ENCODE measurements around the gene BDNF. TPM values are rescaled to one million over a fixed set of nuclear protein-coding genes. Genes with fewer than 3 reads are reported as not detected.

BDNF gene
- total and polyA plus RNA-seq, 3 donors from 2014 or later: 0.62 to 1.1 (median 0.87) TPM

- H3K27ac ChIP-seq: no peak overlapping the region
- 92 to 93% methylated on average over 9 of the region's 9 CpGs for whole genome bisulfite sequencing, 2 donors
- H3K4me1 ChIP-seq: no peaks in the 10 kb centered on the region
- intact Hi-C loops (cut with DNase I; ENCODE audit: low total_unique reads): no loop called here
- H3K27me3 ChIP-seq: no peaks in the 10 kb centered on the region
- no peak overlapping the region for H3K4me3 ChIP-seq
- no peak for DNase-seq
- no peak for TF ChIP-seq POLR2A (IDR thresholded peaks at IDR 0.05)
- TF ChIP-seq, protein P1, sequence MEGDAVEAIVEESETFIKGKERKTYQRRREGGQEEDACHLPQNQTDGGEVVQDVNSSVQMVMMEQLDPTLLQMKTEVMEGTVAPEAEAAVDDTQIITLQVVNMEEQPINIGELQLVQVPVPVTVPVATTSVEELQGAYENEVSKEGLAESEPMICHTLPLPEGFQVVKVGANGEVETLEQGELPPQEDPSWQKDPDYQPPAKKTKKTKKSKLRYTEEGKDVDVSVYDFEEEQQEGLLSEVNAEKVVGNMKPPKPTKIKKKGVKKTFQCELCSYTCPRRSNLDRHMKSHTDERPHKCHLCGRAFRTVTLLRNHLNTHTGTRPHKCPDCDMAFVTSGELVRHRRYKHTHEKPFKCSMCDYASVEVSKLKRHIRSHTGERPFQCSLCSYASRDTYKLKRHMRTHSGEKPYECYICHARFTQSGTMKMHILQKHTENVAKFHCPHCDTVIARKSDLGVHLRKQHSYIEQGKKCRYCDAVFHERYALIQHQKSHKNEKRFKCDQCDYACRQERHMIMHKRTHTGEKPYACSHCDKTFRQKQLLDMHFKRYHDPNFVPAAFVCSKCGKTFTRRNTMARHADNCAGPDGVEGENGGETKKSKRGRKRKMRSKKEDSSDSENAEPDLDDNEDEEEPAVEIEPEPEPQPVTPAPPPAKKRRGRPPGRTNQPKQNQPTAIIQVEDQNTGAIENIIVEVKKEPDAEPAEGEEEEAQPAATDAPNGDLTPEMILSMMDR (IDR thresholded peaks at IDR 0.05): no peak
- no peaks in the 10 kb centered on the region for H3K36me3 ChIP-seq (ENCODE audit: low read depth, missing control alignments)
- H3K9me3 ChIP-seq: no peaks in the 10 kb centered on the region
Measured at GRCh38 chr11:27612932-27613880, 87.0 kb downstream of the BDNF start.

DNA sequence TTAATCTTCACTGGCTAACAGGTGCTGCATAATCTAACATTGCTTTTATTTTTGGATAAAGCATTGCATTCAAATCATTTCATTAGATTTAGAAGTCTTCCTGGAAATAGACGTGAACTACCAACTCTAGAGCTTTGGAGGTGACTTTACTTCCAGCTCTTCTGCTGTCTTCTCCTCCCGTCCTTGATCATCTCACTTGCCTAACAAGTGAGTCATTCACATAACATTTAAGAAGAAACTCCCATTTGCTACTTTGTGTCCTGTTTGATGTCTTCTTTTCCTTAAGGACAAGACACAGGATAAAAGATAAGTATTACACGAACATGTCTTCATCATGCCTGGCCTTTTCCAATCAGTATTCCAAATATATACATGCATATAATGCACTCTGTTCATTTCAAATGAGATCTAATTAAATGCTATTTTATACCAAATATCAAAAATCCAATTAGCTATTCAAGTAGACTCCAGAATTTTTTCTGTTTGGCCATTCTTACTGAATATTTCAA is 88.3 kb downstream of the BDNF start:
- H3K4me3 ChIP-seq: no peak overlapping the region
- H3K9me3 ChIP-seq: no peaks in the 10 kb centered on the region
- DNase-seq: no peak
- 63 to 78% methylated on average over 3 of the region's 3 CpGs for WGBS, 2 donors
- no peaks in the 10 kb centered on the region for H3K36me3 ChIP-seq (ENCODE audit: low read depth, missing control alignments)
- no peak for TF ChIP-seq POLR2A (IDR thresholded peaks at IDR 0.05)
- TF ChIP-seq, protein P1 (IDR thresholded peaks at IDR 0.05): no peak
- intact Hi-C loops (cut with DNase I; ENCODE audit: low total_unique reads): no loop called here
- H3K27me3 ChIP-seq: no peaks in the 10 kb centered on the region
- no peak overlapping the region for H3K27ac ChIP-seq
- no peaks in the 10 kb centered on the region for H3K4me1 ChIP-seq

DNA sequence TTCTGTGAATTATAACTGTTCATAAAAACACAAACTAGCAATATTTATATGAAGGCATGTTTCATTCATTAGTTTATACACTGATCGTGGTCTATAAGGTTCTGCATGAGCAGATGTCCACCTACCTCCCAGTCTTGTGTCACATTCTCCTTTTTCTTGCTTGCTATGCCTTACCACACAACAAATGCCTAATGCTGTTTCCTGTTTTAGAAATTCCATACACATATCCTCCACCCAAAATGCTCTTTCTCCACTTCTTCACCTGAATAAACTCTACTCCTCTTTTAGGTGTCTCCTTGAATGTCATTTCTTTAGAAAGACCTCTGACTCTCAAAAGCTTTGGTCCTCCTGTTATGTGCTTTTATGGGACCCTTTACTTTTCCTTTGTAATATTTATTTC is 88.9 kb downstream of the BDNF start:
- TF ChIP-seq, protein P1 (IDR thresholded peaks at IDR 0.05): no peak
- no peak for TF ChIP-seq POLR2A (IDR thresholded peaks at IDR 0.05)
- DNase-seq: no peak
- Histone ChIP-seq H3K4me3 (no peak overlapping the region), H3K9me3 (no peaks in the 10 kb centered on the region), H3K27ac (no peak overlapping the region), H3K4me1 (no peaks in the 10 kb centered on the region), H3K27me3 (no peaks in the 10 kb centered on the region), H3K36me3 (ENCODE audit: low read depth, missing control alignments) (no peaks in the 10 kb centered on the region)
- intact Hi-C loops (cut with DNase I; ENCODE audit: low total_unique reads): no loop called here
- 91 to 96% methylated on average over 1 of the region's 1 CpG for WGBS, 2 donors

GRCh38 chr11:27610946-27611345 is 89.3 kb downstream of the BDNF start:
- no peaks in the 10 kb centered on the region for H3K9me3 ChIP-seq
- no peaks in the 10 kb centered on the region for H3K36me3 ChIP-seq (ENCODE audit: low read depth, missing control alignments)
- TF ChIP-seq, protein P1 (IDR thresholded peaks at IDR 0.05): no peak
- no peak for TF ChIP-seq POLR2A (IDR thresholded peaks at IDR 0.05)
- H3K27me3 ChIP-seq: no peaks in the 10 kb centered on the region
- no peak for DNase-seq
- no peaks in the 10 kb centered on the region for H3K4me1 ChIP-seq
- no peak overlapping the region for H3K27ac ChIP-seq
- H3K4me3 ChIP-seq: no peak overlapping the region
- intact Hi-C loops (cut with DNase I; ENCODE audit: low total_unique reads): no loop called here
